Non-pigmented ciliary epithelial cell (primary cell): ENCODE measurements around the gene DHCR7.

Source experiments
- DNase-seq: peaks from one replicate; pipeline ENCODE4 v3.0.0-alpha.2; 2010; ENCODE audit warnings: low read depth

DHCR7 gene, protein sequence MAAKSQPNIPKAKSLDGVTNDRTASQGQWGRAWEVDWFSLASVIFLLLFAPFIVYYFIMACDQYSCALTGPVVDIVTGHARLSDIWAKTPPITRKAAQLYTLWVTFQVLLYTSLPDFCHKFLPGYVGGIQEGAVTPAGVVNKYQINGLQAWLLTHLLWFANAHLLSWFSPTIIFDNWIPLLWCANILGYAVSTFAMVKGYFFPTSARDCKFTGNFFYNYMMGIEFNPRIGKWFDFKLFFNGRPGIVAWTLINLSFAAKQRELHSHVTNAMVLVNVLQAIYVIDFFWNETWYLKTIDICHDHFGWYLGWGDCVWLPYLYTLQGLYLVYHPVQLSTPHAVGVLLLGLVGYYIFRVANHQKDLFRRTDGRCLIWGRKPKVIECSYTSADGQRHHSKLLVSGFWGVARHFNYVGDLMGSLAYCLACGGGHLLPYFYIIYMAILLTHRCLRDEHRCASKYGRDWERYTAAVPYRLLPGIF

DNA sequence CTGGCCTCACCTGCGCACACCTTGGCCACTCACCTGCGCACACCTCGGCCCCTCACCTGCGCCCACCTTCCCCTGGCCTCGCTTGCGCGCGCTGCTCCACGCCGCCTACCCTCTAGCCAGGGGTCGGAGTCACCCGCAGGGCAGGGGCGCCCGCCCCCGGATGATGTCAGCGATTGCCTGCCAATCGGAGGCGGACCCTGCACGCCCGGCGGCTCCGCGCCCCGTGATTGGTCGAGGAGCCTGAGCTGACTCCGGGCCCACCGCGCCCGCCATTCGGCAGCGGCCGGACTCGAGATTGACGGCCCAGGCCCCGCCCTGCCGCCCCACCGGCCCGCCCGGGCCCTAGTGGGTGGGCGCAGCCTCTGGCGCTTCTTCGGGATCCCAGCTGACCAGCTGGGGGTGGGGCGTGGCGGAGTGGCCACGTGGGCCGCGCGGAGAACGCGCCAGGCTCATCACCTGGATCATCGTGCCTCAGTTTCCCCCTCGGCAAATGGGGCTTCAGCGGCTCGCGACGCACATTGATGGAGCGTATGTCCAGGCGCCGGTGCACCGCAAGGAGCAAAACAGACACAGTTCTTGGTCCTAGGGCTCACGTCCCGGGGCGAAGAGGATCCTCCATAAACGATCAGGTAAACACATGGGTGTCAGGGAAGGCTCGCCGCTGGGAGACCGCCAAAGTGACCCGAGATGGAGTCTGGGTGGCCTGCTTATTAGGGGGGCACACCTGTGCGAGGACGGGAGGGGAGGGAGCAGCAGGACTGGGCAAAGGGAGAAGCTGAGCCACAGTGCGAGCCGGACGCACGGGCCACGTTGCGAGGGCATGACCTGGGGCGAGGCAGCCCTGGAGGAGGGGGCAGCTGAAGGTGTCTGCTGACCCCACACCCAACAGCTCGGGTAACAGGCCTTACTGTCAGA lies at the start of gene DHCR7:
Gene DHCR7 (minus strand): TSS at position 137 of the 915 bp plus-strand sequence. CDS start 3,441 bp downstream, outside the sequence.
- DNase-seq: peak; percentile 67

DNA sequence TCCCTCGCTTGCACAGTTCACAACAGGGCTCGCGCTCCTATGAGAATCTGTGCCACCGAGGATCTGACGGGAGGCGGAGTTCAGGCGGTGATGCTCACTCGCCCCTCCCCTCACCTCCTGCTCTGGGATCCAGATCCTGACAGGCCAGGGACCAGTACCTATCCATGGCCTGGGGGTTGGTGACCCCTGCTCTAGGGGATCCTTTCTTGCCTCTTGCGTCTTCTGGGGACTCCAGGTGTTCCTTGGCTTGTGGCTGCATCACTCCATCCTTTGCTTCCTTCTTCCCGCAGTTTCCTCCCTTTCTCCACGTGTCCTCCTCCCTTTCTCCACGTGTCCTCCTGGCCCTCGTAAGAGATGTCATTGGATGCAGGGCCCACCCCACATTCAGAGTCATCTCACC lies 48.2 kb upstream of the DHCR7 start:
- no peak for DNase-seq

DNA sequence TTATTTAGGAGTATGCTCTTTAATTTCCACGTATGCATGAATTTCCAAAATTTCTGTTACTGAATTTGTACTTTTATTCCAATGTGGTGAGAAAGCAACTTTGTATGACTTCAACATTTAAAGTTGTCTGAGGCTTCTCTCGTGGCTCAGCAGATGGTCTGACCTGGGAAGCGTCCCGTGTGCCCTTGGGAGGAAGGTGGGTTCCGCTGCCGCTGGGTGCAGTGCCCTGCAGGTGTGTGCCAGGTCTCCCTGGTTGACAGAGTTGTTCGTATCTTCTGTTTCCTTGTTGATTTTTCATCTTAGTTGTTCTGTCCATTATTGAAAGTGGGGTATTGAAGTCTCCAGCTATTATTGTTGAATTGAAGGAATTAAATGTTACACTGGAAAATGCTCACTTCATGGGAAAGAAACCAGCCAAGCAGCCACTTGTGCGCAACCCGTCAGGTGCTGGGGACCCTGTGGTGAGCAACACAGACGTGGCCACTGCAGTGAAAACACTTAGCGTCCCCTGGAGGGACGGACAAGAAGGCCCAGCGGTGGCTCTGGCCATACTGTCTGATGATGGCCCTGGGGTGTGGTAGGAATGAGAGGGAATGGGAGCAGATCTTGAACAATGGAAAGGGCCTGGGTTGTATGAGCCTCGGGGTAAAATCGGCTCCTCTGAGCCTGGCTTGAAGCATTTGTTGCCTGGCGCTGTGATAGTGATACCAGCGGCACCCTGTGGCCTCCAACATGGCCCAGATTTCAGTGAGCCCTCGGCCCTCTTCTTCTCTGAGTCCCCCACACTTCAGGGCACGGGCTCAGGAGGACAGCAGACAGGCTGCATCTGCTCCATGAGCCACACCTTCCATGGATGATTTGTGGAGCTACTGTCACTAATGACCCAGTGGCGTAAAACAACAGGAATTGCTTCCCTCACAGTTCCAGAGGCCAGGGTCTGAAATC lies 47.4 kb upstream of the DHCR7 start:
- no peak for DNase-seq

DNA sequence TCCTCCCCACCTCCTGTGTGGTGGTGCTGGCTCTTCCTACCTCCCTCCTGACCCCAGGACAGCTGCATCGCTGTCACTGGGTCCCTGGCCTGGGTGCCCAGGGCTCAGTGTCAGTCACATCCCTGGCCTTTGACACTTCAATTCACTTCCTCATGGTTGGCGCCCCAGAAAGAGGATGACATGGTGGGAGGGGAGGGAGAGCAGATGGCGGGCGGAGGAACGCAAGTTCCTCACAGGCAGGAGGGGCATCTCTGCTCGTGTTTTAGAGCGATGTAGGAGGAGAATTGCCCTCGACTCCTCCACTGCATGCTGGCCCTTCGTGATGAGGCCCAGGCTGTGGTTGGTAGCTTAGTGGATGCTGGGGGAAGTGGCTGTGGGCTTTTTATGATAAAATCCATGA lies 43.7 kb upstream of the DHCR7 start:
- DNase-seq: no peak

DNA sequence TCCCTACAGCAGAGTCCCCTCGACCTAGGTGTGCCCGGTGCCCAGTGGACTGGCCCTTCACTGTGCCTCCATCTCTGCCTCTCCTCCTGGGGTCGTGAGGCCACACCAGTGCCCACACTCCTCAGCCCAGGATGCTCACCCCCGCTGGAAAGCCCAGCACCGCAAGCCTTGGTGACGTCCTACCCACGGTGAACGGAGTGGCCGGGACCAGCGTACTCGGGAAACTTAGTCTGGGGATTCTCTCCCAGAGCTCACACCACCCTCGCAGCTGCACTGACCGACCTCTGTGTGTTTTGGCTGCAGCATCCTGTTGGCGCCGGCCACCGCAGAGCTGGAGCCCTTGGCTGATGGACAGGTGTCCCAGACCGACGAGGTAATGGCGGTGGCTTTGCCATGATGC lies 43.3 kb upstream of the DHCR7 start:
- DNase-seq: no peak

DNA sequence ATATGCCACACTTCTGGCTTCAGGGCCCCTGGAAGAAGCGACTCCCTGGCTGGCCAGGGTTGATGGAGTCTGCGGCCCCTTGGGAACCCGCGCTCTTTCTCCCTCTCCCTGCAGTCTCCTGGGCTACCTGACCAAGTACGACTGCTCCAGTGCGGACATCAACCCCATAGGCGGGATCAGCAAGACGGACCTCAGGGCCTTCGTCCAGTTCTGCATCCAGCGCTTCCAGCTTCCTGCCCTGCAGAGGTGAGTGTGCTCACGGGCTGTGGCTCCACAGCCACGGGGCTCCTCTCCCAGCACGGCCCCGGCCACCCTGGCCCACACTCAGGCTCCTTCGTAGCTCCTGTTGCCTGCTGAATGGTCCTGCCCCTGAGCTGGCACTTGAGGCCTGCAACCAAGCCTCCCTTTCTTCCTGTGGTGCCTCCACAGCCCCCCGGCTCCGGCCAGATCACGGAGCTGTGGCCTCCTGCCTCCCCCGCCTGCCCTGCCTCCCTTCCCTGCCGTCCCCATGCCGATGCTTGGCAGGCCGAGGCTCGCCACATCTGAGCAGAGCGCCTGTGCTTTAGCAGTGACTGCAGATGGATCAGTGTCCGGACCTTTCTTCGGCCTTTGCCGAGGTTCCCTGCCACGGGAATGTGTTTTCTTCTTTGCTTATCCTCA lies 42.7 kb upstream of the DHCR7 start:
- no peak for DNase-seq

DNA sequence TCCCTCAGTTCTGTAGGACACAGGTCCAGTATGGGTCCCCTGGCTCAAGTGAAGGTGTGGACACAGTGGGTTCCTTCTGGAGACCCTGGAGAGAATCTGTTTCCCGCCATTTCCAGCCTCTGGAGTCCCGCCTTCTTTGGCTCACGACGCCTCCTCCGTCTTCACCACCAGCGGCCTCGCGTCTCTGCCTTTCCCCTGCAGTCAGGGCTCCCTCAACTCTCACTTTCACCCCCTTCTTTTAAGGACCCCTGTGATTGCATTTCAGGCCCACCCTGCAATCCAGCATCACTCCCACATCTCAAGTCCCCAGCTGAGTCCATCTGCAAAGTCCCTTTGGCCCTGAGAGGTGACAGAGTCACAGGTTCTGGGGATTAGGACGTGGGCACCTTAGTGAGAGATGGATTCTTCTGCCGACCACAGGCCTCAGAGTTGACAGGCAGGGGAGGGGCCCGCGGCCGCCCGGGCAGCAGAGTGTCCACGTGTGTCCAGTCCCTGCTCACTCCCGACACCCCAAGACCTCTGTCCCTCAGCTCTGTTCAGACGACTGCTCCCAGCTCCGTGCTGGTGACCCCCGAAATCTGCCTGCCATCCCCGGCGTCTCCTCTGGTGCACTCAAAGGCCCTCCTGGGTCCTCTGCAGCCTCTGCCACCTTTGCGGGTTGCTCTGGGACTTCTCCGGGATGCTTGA lies 42.0 kb upstream of the DHCR7 start:
- no peak for DNase-seq

DNA sequence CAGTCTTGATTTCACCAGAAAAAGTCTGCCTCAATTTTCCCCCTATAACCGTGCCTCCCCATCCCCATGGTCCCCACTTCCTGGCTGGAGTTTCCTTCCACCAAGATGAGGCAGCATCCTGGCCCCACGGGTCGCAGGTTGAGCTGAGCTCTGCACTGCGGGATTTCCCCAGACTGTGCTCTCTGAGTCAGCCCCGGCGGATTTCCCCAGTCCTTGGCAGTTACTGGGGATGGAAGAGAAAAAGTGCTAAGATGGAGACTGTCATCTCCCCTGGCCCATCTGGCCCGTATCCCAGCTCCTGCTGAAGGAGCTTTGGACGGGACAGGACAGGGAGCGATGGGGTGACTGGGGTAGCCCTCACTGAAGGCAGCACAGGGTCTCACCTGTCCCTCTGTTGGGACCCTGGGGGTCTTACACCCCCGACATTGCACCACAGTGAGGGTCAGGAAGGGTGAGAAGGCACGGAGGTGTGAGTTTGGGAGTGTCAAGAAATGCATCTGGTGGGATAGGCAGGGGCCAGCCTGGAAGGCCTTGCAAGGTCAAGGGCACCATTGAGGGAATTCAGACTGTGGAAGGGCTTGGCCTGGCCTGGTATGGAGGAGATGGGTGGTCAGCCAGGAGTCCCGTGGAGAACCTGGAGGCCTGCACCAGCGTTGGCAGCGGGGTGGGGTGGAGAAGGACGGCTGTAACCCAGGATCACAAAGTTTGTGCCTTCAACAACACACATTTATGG lies 41.3 kb upstream of the DHCR7 start:
- DNase-seq: peak; percentile 22

DNA sequence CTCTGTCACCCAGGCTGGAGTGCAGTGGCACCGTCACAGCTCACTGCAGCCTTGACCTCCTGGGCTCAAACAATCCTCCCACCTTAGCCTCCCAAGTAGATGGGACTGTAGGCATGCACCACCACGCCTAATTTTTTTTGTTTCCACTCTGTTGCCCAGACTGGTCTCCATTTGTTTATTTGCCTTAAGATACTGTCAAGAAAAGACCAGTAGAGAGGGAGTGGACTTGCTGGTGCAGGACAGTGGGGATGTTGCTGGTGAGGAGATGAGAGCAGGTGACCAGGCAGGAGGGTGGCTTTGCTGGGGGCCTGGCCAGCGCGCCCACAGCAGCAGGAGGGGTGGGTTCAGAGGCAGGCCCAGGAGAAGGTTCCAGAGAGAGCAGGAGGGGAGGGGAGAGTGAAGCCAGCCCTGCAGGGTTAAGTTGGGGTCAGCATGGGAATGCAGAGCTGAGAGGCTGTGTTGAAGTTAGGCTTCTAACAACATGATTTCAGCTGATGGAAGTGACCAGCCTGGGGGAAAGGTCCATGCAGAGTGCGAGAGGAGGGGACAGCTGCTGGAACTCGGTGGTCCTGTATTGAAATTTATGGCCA lies 40.6 kb upstream of the DHCR7 start:
- no peak for DNase-seq

DNA sequence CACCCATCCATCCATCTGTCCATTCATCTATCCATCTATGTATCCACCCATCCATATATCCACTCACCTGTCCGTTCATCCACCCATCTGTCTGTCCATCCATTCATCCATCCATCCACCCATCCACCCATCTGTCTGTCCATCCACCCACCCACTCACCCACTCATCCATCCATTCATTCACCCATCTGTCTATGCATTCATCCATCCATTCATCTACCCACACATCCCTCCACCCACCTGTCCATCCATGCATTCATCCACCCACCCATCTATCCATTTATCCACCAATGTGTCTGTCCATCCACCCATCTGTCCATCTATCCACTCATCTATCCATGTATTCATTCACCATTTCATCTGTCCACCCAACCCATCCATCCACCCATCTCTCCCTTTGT lies 38.1 kb upstream of the DHCR7 start:
- no peak for DNase-seq

DNA sequence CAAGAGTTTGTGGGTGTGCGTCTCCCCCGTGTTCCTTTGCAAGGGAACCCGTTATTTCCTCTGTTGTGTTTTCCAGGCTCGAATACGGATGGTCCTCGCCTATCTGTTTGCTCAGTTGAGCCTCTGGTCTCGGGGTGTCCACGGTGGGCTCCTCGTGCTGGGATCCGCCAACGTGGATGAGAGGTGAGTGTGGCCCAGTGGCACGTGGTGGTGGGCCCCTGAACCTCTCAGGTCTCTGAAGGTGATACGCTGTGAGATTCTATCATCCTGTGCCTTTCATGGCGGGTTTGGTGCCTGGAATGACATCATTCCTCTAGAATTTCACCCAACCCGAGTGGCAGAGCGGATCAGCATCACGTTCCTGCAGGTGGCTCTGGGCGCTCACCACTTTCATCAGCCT lies 37.3 kb upstream of the DHCR7 start:
- no peak for DNase-seq

DNA sequence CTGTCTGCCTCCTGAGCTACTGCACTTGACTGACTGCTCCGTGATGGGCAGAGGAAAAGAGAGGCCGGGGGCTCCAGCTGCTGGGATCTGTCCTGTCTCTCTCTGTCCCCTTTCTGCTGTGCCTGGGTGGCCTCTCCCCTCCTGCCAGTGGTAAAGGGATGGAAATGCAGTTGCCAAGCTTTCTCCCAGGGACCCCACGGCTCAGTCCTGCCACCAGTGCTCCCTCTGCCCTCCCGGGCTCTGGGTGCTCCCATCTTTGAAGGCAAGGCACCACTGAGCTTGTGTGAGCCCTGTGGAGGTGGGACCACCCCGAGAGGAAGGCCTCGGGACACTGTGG lies 36.8 kb upstream of the DHCR7 start:
- no peak for DNase-seq

DNA sequence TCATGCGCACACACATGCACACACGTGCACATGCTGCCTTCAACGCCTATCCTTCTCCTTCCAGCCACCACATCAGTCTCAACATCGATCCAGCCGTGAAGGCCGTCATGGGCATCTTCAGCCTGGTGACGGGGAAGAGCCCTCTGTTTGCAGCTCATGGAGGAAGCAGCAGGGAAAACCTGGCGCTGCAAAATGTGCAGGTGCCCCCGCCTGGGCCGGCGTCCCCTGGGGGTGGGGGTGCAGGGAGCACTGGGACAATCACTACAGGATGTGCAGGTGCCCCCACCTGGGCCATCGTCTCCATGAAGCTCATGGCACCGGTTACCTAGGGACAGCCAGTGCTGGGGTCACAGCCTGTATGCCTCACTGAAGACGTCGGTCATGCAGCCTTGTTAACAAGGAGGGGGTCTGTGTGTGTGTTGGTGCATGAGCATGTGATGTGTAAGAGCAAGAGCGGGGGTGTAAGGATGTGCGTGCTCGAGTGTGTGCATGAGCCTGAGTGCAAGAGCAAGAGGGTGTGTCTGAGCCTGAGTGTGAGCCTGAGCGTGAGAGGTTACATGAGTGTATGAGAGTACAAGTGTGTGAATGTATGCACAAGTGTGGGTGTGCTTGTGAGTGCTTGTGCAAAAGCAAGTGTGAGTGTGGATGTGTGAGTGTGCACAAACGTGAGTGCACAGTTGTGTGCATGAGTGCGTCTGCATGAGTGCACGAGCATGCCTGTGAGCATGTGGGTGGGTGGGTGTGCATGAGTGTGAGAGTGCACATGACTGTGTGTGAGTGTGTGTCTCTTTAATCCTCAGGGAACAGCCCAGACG lies 36.3 kb upstream of the DHCR7 start:
- no peak for DNase-seq

DNA sequence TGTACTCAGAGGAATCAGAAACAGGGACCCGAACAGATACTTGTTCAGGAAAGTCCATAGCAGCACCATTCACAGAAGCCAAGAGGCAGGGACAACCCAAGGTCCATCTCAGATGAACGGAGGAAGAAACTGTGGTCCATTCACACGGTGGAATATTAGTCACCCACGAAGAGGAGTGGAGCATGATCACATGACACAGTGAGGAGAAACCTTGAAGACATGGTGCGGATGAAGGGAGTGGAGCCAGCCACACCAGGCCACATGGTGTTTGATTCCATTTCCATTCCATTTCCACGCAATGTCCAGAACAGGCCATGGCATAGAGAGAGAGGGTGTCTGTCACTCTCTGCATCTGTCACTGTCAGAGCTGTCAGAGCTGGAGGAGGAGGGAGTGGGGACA lies 35.5 kb upstream of the DHCR7 start:
- DNase-seq: no peak

DNA sequence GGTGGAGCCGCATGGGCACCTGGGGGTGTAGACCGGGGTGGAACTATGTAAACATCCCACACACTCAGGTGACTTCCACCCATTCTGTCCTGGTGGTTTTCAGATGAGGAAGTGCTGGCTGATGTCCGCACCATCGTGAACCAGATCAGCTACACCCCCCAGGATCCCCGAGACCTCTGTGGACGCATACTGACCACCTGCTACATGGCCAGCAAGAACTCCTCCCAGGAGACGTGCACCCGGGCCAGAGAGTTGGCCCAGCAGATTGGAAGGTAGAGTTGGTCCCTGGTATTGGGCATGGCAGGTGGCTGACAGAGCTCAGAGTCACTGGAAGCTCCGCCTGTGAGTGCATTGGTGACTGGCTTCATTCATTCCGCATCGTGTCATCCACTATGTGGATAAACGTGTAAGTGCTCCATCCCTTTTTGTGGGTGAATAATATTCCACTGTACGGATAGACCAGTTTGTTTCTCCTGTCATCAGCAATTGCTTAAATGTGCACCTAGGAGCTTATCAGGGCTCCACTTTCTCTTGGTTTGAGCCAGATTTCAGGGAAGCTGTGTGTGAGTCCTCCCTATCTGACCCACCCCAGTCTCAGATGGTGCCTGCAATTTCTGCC lies 34.7 kb upstream of the DHCR7 start:
- no peak for DNase-seq

DNA sequence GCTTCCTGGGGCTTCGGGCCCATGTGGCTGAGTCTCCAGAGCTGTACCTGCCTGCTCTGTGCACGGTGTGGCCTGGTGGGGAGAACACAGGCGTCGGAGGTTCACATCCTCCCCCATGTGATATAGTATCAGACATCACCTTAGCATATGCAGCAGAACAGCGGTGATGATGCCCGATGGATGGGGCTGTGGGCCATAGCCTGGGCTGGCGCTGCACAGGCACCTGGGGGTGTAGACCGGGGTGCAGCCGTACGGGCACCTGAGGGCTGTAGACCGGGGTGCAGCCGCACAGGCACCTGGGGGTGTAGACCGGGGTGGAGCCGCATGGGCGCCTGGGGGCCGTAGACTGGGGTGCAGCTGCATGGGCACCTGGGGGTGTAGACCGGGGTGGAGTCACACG lies 34.0 kb upstream of the DHCR7 start:
- no peak for DNase-seq

DNA sequence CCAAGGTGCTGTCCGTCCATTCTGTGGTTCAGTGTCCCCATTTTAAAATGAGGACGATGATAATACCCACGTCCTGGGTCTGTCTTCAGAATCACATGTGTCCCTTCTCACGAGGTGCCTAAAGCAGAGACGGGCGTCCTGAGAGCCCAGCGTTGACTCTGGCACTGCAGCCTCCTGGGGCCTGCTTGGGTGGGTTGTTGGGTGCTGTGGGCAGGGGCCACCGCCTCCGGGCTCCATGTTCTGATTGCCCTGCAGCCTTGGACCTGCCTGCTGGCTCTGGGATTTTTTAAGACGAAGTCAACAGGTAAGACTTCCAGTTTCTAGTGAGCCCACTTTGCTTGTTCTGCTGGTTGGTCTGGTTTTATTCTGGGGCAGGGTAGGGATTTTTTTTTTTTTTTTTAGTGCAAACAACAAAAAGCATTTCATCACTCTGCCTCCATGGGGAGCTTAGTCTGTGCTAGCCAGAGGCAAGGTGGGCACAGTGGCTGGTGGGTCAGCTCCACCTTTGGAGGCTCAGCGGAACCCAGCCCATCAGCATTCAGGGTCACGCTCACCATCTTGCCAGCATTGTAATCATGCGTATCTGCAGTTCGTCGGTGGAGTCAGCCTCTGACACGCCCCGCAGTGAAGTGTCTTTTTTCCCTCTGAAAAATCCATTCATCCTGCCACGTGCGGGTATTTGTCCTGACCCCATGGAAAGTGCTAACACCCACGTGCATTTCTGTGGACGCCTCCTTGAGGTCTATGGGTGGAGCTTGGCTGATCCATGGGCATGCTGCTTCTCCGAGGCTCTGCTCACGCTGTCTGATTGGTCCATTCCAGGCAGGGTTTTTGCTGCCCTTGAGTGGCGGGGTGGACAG lies 33.1 kb upstream of the DHCR7 start:
- DNase-seq: no peak

DNA sequence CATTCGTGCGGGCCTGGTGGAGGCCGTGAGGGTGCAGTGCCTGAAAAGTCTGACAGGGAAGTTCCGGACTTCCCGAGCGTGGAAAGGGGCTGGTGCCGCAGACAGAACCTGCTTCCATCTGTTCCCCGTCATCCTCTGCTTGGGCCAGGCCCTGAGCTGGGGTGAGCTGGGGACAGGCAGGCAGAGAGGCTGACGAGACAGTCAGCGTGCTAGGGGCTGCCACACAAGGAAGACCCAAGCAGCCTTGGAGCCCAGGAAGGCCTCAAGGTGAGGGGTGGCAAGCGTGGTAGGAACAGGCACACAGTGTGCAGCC lies 30.3 kb upstream of the DHCR7 start:
- no peak for DNase-seq
